Liver (tissue), 9 donors: ENCODE results near the gene ITGB6. TPM values are rescaled to one million over a fixed set of nuclear protein-coding genes. Genes with fewer than 3 reads are reported as not detected.

Experiments used
- DNase-seq: peaks from one replicate; pipeline ENCODE4 v3.0.0-alpha.2; 2017; ENCODE audit warnings: low spot score
- H3K27ac ChIP-seq, 2 donors: one replicate each; pipeline ENCODE4 v1.7.0; 2013; ENCODE audit warnings: inconsistent platforms in 2 of 2, low read length in 2 of 2, control low read depth in 1 of 2, low read depth in 1 of 2, mild to moderate bottlenecking in 1 of 2
- H3K27me3 ChIP-seq, 4 donors: one replicate each; pipeline versions ENCODE4 v1.6.1 to v1.7.0; 2013; ENCODE audit warnings: low read length in 3 of 4, inconsistent platforms in 1 of 4, mild to moderate bottlenecking in 1 of 4, moderate library complexity in 1 of 4; ENCODE audit not compliant: control insufficient read depth in 4 of 4, insufficient read depth in 4 of 4
- H3K36me3 ChIP-seq, 4 donors: one replicate each; pipeline versions ENCODE4 v1.6.1 to v1.7.0; 2013; ENCODE audit warnings: low read length in 3 of 4, mild to moderate bottlenecking in 3 of 4, low read depth in 1 of 4, moderate library complexity in 1 of 4; ENCODE audit not compliant: control insufficient read depth in 4 of 4, insufficient read depth in 3 of 4
- H3K4me1 ChIP-seq, 4 donors: one replicate each; pipeline versions ENCODE4 v1.6.1 to v1.7.0; 2013; ENCODE audit warnings: low read length in 3 of 4, mild to moderate bottlenecking in 3 of 4, moderate library complexity in 1 of 4; ENCODE audit not compliant: control insufficient read depth in 4 of 4, insufficient read depth in 4 of 4
- H3K4me3 ChIP-seq, 3 donors: one replicate each; pipeline versions ENCODE4 v1.6.1 to v1.7.0; 2013; ENCODE audit warnings: low read length in 3 of 3, control low read depth in 1 of 3, low read depth in 1 of 3, mild to moderate bottlenecking in 1 of 3
- H3K9ac ChIP-seq, 2 donors: one replicate each; pipeline ENCODE4 v1.7.0; 2013; ENCODE audit warnings: low read length in 2 of 2, mild to moderate bottlenecking in 2 of 2, moderate library complexity in 2 of 2, control low read depth in 1 of 2, low read depth in 1 of 2
- H3K9me3 ChIP-seq, 4 donors: one replicate each; pipeline versions ENCODE4 v1.6.1 to v1.7.0; 2013; ENCODE audit warnings: low read length in 3 of 4; ENCODE audit not compliant: control insufficient read depth in 4 of 4
- ATF3 ChIP-seq: IDR thresholded peaks from 2 replicates; pipeline ENCODE4 v1.6.1; 2016; ENCODE audit warnings: antibody characterized with exemption
- CTCF ChIP-seq: fragments of 150-350 bp; IDR thresholded peaks from 2 replicates; pipeline ENCODE4 v1.5.1; 2017; ENCODE audit warnings: improper control_type of control experiment, low read depth, low read length; ENCODE audit not compliant: missing input control
- EGR1 ChIP-seq, 2 donors: IDR thresholded peaks; 2 replicates each; pipeline ENCODE4 v1.6.1; 2016 to 2018; ENCODE audit warnings: antibody characterized with exemption in 2 of 2, low read depth in 2 of 2
- FOXA1 ChIP-seq: IDR thresholded peaks from 2 replicates; pipeline ENCODE4 v1.6.1; 2016; ENCODE audit warnings: antibody characterized with exemption
- FOXA2 ChIP-seq: IDR thresholded peaks from 2 replicates; pipeline ENCODE4 v1.6.1; 2016; ENCODE audit warnings: antibody characterized with exemption
- GABPA ChIP-seq, 2 donors: IDR thresholded peaks in 1 of 2; conservative IDR thresholded peaks in 1 of 2; 2 replicates each; pipeline ENCODE4 v1.6.1; 2016; ENCODE audit warnings: antibody characterized with exemption in 2 of 2, mild to moderate bottlenecking in 1 of 2, moderate library complexity in 1 of 2
- HNF4A ChIP-seq, 2 donors: conservative IDR thresholded peaks; 2 replicates each; pipeline ENCODE4 v1.6.1; 2016; ENCODE audit warnings: antibody characterized with exemption in 2 of 2, mild to moderate bottlenecking in 2 of 2
- HNF4G ChIP-seq: IDR thresholded peaks from 2 replicates; pipeline ENCODE4 v1.6.1; 2016; ENCODE audit warnings: antibody characterized with exemption
- JUND ChIP-seq, 2 donors: IDR thresholded peaks; 2 replicates each; pipeline ENCODE4 v1.6.1; 2016; ENCODE audit warnings: antibody characterized with exemption in 2 of 2
- NR2F2 ChIP-seq: IDR thresholded peaks from 2 replicates; pipeline ENCODE4 v1.6.1; 2016; ENCODE audit warnings: antibody characterized with exemption
- RAD21 ChIP-seq, 2 donors: IDR thresholded peaks; 2 replicates each; pipeline ENCODE4 v1.6.1; 2016; ENCODE audit warnings: antibody characterized with exemption in 2 of 2, mild to moderate bottlenecking in 2 of 2
- RXRA ChIP-seq, 2 donors: IDR thresholded peaks; 2 replicates each; pipeline ENCODE4 v1.6.1; 2017 to 2018; ENCODE audit warnings: antibody characterized with exemption in 2 of 2, mild to moderate bottlenecking in 1 of 2
- SP1 ChIP-seq: IDR thresholded peaks from 2 replicates; pipeline ENCODE4 v1.6.1; 2018; ENCODE audit warnings: antibody characterized with exemption, mild to moderate bottlenecking
- YY1 ChIP-seq: IDR thresholded peaks from 2 replicates; pipeline ENCODE4 v1.6.1; 2016; ENCODE audit warnings: antibody characterized with exemption, mild to moderate bottlenecking
- WGBS: extraction: QIAGEN DNeasy Blood & Tissue Kit; methylation state at CpG from one replicate; pipeline ENCODE4 v1.1.7; 2013; 5-methylcytosine and 5-hydroxymethylcytosine counted together
- polyA plus RNA-seq, 2 donors: library from polyadenylated mRNA; stranded (reverse) in 1 of 2; unstranded in 1 of 2; fragments of 200-250 nt in 1 of 2; fragments of >200 nt in 1 of 2; fragmentation: Nextera tagmentation in 1 of 2; extraction: Ambion mirVana in 1 of 2; gene quantifications; one replicate each; pipeline versions ENCODE4 v1.2.1 to v1.2.3, GENCODE V29; 2013 to 2015
- total RNA-seq, 2 donors: library from RNA; depleted of rRNA; stranded (reverse); fragments of >200 nt; gene quantifications; one replicate each; pipeline ENCODE4 v1.2.3, GENCODE V29; 2014
- TF ChIP-seq, protein P1 (sequence below): IDR thresholded peaks from 2 replicates; pipeline ENCODE4 v1.6.1; 2016; ENCODE audit warnings: antibody characterized with exemption
- TF ChIP-seq, protein P2 (sequence below): IDR thresholded peaks from 2 replicates; pipeline ENCODE4 v1.6.1; 2016; ENCODE audit warnings: antibody characterized with exemption, mild to moderate bottlenecking
- TF ChIP-seq, protein P3 (sequence below): IDR thresholded peaks from 2 replicates; pipeline ENCODE4 v1.6.1; 2016; ENCODE audit warnings: antibody characterized with exemption
- donor health status: healthy.
- donor health status: healthy.
- donor health status: healthy.
- donor health status: healthy.
- donor health status: healthy.

The ITGB6 gene
- total and polyA plus RNA-seq, 4 donors, result 0.03 to 0.10 (median 0.08) TPM; not detected in 1

DNA sequence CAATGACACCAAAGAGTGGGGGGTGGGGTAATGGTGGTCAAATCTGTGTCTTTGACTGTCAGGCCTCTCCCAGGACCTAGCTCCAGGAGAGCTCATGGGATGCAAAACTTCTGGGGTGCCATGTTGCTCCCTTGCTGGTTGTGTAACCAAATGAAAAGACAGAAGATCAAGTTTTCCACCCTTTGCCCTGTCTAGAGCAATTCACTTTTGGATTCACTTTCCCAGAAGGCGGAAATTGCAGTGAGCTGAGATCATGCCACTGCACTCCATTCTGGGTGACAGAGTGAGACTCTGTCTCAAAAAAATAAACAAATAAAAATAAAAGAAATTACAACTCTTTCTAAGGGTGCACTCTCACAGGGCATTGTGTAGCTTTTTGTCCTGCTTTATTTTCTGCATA is 102.7 kb downstream of the ITGB6 start:
- Histone ChIP-seq H3K27ac (no peak overlapping the region), H3K9me3 (peaks cover 0 to 3% (median 0%) of the 10 kb centered on the region in 4 donors), H3K36me3 (no peaks in the 10 kb centered on the region), H3K4me3 (no peak overlapping the region), H3K9ac (no peak overlapping the region), H3K4me1 (no peaks in the 10 kb centered on the region), H3K27me3 (no peaks in the 10 kb centered on the region)
- TF ChIP-seq RXRA (IDR thresholded peaks at IDR 0.05) (no peak), GABPA (IDR thresholded peaks at IDR 0.05 in 1 of 2, conservative IDR thresholded peaks at IDR 0.05 in 1 of 2) (no peak), JUND (IDR thresholded peaks at IDR 0.05) (no peak), RAD21 (IDR thresholded peaks at IDR 0.05) (no peak), HNF4G (no peak), FOXA2 (no peak), YY1 (no peak), FOXA1 (no peak), EGR1 (IDR thresholded peaks at IDR 0.05; ENCODE audit: low read depth in 2 of 2) (no peak), SP1 (no peak), NR2F2 (no peak), ATF3 (no peak), CTCF (no peak), HNF4A (conservative IDR thresholded peaks at IDR 0.05) (no peak)
- TF ChIP-seq, protein P1, sequence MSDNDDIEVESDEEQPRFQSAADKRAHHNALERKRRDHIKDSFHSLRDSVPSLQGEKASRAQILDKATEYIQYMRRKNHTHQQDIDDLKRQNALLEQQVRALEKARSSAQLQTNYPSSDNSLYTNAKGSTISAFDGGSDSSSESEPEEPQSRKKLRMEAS, result no peak
- TF ChIP-seq, protein P2, sequence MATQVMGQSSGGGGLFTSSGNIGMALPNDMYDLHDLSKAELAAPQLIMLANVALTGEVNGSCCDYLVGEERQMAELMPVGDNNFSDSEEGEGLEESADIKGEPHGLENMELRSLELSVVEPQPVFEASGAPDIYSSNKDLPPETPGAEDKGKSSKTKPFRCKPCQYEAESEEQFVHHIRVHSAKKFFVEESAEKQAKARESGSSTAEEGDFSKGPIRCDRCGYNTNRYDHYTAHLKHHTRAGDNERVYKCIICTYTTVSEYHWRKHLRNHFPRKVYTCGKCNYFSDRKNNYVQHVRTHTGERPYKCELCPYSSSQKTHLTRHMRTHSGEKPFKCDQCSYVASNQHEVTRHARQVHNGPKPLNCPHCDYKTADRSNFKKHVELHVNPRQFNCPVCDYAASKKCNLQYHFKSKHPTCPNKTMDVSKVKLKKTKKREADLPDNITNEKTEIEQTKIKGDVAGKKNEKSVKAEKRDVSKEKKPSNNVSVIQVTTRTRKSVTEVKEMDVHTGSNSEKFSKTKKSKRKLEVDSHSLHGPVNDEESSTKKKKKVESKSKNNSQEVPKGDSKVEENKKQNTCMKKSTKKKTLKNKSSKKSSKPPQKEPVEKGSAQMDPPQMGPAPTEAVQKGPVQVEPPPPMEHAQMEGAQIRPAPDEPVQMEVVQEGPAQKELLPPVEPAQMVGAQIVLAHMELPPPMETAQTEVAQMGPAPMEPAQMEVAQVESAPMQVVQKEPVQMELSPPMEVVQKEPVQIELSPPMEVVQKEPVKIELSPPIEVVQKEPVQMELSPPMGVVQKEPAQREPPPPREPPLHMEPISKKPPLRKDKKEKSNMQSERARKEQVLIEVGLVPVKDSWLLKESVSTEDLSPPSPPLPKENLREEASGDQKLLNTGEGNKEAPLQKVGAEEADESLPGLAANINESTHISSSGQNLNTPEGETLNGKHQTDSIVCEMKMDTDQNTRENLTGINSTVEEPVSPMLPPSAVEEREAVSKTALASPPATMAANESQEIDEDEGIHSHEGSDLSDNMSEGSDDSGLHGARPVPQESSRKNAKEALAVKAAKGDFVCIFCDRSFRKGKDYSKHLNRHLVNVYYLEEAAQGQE, result no peak
- TF ChIP-seq, protein P3, sequence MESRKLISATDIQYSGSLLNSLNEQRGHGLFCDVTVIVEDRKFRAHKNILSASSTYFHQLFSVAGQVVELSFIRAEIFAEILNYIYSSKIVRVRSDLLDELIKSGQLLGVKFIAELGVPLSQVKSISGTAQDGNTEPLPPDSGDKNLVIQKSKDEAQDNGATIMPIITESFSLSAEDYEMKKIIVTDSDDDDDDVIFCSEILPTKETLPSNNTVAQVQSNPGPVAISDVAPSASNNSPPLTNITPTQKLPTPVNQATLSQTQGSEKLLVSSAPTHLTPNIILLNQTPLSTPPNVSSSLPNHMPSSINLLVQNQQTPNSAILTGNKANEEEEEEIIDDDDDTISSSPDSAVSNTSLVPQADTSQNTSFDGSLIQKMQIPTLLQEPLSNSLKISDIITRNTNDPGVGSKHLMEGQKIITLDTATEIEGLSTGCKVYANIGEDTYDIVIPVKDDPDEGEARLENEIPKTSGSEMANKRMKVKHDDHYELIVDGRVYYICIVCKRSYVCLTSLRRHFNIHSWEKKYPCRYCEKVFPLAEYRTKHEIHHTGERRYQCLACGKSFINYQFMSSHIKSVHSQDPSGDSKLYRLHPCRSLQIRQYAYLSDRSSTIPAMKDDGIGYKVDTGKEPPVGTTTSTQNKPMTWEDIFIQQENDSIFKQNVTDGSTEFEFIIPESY, result no peak
- DNase-seq, result no peak
- WGBS, result 86% methylated on average over 1 of the region's 1 CpG

DNA sequence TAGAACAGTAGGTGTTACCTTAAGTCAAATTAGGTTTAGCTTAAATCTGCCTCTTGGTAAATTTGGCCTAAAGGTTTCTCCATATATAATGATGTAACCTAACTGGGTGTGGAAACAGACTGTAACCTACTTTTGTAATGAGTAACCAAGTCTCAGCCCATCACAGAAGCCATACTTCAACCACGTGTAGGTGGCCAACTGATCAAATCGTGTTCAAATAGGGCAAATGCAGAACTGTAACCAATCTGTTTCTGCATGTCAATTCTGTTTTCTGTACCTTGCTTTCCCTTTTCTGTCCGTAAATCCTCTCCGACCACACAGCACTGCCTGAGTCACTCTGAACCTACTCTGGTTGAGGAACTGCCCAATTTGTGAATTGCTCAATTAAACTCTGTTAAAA is 103.7 kb downstream of the ITGB6 start:
- H3K27ac ChIP-seq, result no peak overlapping the region
- no peak overlapping the region for H3K4me3 ChIP-seq
- TF ChIP-seq, protein P2, result no peak
- TF ChIP-seq FOXA1 (no peak), EGR1 (IDR thresholded peaks at IDR 0.05; ENCODE audit: low read depth in 2 of 2) (no peak), SP1 (no peak), FOXA2 (no peak), CTCF (no peak), HNF4G (no peak), ATF3 (no peak)
- H3K4me1 ChIP-seq, result no peaks in the 10 kb centered on the region
- H3K9ac ChIP-seq, result no peak overlapping the region
- H3K36me3 ChIP-seq, result no peaks in the 10 kb centered on the region
- H3K9me3 ChIP-seq, result peaks cover 0 to 5% (median 2%) of the 10 kb centered on the region in 4 donors
- DNase-seq, result no peak
- WGBS, result 79% methylated on average over 4 of the region's 4 CpGs
- H3K27me3 ChIP-seq, result no peaks in the 10 kb centered on the region
